Thyroid gland (tissue), 4 donors: ENCODE results near the gene KLHL12. TPM values are rescaled to one million over a fixed set of nuclear protein-coding genes. Genes with fewer than 3 reads are reported as not detected.

ENCODE experiments used
- DNase-seq, 2 donors: peaks; one replicate each; pipeline ENCODE4 v3.0.0-alpha.2; 2019
- H3K27ac ChIP-seq, 3 donors: fragments of 200-600 bp; sonication (generic); 1 replicate in 2 of 3; 2 replicates in 1 of 3; pipeline ENCODE4 v1.5.1; 2016 to 2019; ENCODE audit warnings: mild to moderate bottlenecking in 1 of 3, moderate library complexity in 1 of 3
- H3K27me3 ChIP-seq: fragments of 200-600 bp; sonication (generic); one replicate; pipeline ENCODE4 v1.5.1; 2019
- H3K36me3 ChIP-seq, 2 donors: fragments of 200-600 bp; sonication (generic); one replicate each; pipeline ENCODE4 v1.5.1; 2016 to 2019
- H3K4me1 ChIP-seq, 2 donors: fragments of 200-600 bp; sonication (generic); one replicate each; pipeline ENCODE4 v1.5.1; 2017 to 2019
- H3K4me3 ChIP-seq, 3 donors: fragments of 200-600 bp; sonication (generic); replicated peaks in 1 of 3; 1 replicate in 2 of 3; 2 replicates in 1 of 3; pipeline ENCODE4 v1.5.1; 2016; ENCODE audit warnings: mild to moderate bottlenecking in 1 of 3
- H3K9me3 ChIP-seq: fragments of 200-600 bp; sonication (generic); one replicate; pipeline ENCODE4 v1.5.1; 2017
- CTCF ChIP-seq, 6 experiments: fragments of 200-600 bp in 3 of 6; fragments of 450-650 bp in 3 of 6; sonication (generic) in 3 of 6; IDR thresholded peaks; one replicate each; pipeline ENCODE4 v1.5.1; 2016 to 2019; ENCODE audit warnings: antibody characterized with exemption in 6 of 6, mild to moderate bottlenecking in 2 of 6, inconsistent platforms in 1 of 6, moderate library complexity in 1 of 6
- POLR2A ChIP-seq, 2 donors: fragments of 450-650 bp; IDR thresholded peaks; one replicate each; pipeline ENCODE4 v1.6.1; 2017; ENCODE audit warnings: antibody characterized with exemption in 2 of 2, mild to moderate bottlenecking in 2 of 2, moderate library complexity in 1 of 2
- WGBS, 2 donors: methylation state at CpG; one replicate each; pipeline ENCODE4 v1.1.5; 2017; 5-methylcytosine and 5-hydroxymethylcytosine counted together
- intact Hi-C: fragments of 100-400 bp; cut with DNase I; formaldehyde crosslinking; loops from one replicate; pipeline ENCODE4 v1.15.1; 2023
- total RNA-seq, 4 donors: library from RNA; depleted of rRNA; stranded (reverse); fragments of >200 nt; gene quantifications; one replicate each; pipeline ENCODE4 v1.2.3, GENCODE V29; 2016

KLHL12 gene
- total RNA-seq, 4 donors from 2014 or later, result 25.1 to 34.0 (median 29.1) TPM

GRCh38 chr1:202871367-202871766, 55.7 kb downstream of the KLHL12 start:
- TF ChIP-seq POLR2A (IDR thresholded peaks at IDR 0.05) (no peak), CTCF (IDR thresholded peaks at IDR 0.05) (no peak)
- Histone ChIP-seq H3K27me3 (no peaks in the 10 kb centered on the region), H3K36me3 (no peaks in the 10 kb centered on the region), H3K4me3 (no peak overlapping the region), H3K4me1 (no peaks in the 10 kb centered on the region), H3K9me3 (no peaks in the 10 kb centered on the region), H3K27ac (no peak overlapping the region)
- intact Hi-C loops, result no loop called here
- DNase-seq, result no peak
- 82 to 83% methylated on average over 4 of the region's 4 CpGs for WGBS, 2 donors

- intact Hi-C loops, result no loop called here
- WGBS, 2 donors, result 70 to 71% methylated on average over 5 of the region's 5 CpGs
- TF ChIP-seq POLR2A (IDR thresholded peaks at IDR 0.05) (no peak), CTCF (IDR thresholded peaks at IDR 0.05) (no peak)
Measured at GRCh38 chr1:202862679-202863560, 64.1 kb downstream of the KLHL12 start.

GRCh38 chr1:202861420-202862132, 65.5 kb downstream of the KLHL12 start:
- TF ChIP-seq CTCF (IDR thresholded peaks at IDR 0.05) (no peak), POLR2A (IDR thresholded peaks at IDR 0.05) (peak in 1 of 2 donors; percentile 67)
- 0 to 1% methylated on average over 11 to 23 of the region's 44 CpGs for WGBS, 2 donors
- Histone ChIP-seq H3K4me3 (peak overlapping the region; percentile 23 to 91 (median 55)), H3K9me3 (no peaks in the 10 kb centered on the region), H3K27me3 (no peaks in the 10 kb centered on the region), H3K36me3 (no peaks in the 10 kb centered on the region), H3K4me1 (peaks cover 0 to 17% of the 10 kb centered on the region in 2 donors), H3K27ac (no peak overlapping the region)
- intact Hi-C loops, result no loop called here
- DNase-seq, result peak; percentile 90

More at GRCh38 chr1:202862679-202863560, 64.1 kb downstream of the KLHL12 start:
- Histone ChIP-seq H3K4me1 (peaks cover 0 to 17% of the 10 kb centered on the region in 2 donors), H3K36me3 (no peaks in the 10 kb centered on the region), H3K9me3 (no peaks in the 10 kb centered on the region), H3K4me3 (no peak overlapping the region), H3K27ac (no peak overlapping the region), H3K27me3 (no peaks in the 10 kb centered on the region)
- DNase-seq, result no peak

GRCh38 chr1:202860744-202861419, 66.2 kb downstream of the KLHL12 start:
- H3K36me3 ChIP-seq, result no peaks in the 10 kb centered on the region
- H3K4me3 ChIP-seq, result peak overlapping the region; percentile 23 to 91 (median 55)
- no peaks in the 10 kb centered on the region for H3K27me3 ChIP-seq
- no peaks in the 10 kb centered on the region for H3K9me3 ChIP-seq
- DNase-seq, result peak; percentile 56 to 61
- TF ChIP-seq CTCF (IDR thresholded peaks at IDR 0.05) (no peak), POLR2A (IDR thresholded peaks at IDR 0.05) (no peak)
- H3K4me1 ChIP-seq, result peaks cover 0 to 17% of the 10 kb centered on the region in 2 donors
- no peak overlapping the region for H3K27ac ChIP-seq
- intact Hi-C loops, result no loop called here
- 2 to 4% methylated on average over 21 to 40 of the region's 50 CpGs for WGBS, 2 donors
